ENCODE data around the gene RREB1. TPM values are rescaled to one million over a fixed set of nuclear protein-coding genes. Genes with fewer than 3 reads are reported as not detected.

RREB1 gene
- total RNA-seq, 1 experiment from 2014 or later, result 51.1 TPM

GRCh38 chr6:7290079-7290478 lies 182.3 kb downstream of the RREB1 start:
- no peaks in the 10 kb centered on the region for H3K27me3 Mint-ChIP-seq (ENCODE audit: insufficient read depth, unreplicated experiment)
- BruUV-seq (replicated peaks), result no TSS peak
- Histone ChIP-seq H3K4me3 (ENCODE audit: low read depth, low read length) (no peak overlapping the region), H3K27me3 (replicated peaks; ENCODE audit: control insufficient read depth, insufficient read depth, low read length) (no peaks in the 10 kb centered on the region), H3K36me3 (ENCODE audit: control insufficient read depth, insufficient read depth, low read length) (no peaks in the 10 kb centered on the region), H3K4me1 (no peaks in the 10 kb centered on the region), H3K9me3 (no peaks in the 10 kb centered on the region)
- DNase-seq, result no peak
- CTCF ChIA-PET, result no interaction called here
- POLR2A ChIA-PET, result no interaction called here
- TF ChIP-seq CTCF (IDR thresholded peaks at IDR 0.05; ENCODE audit: insufficient read depth in 1 of 2, low read depth in 1 of 2, low read length in 1 of 2, severe bottlenecking in 1 of 2, unreplicated experiment in 1 of 2), result no peak
- no peaks in the 10 kb centered on the region for H3K4me1 Mint-ChIP-seq (ENCODE audit: low read depth, unreplicated experiment)
- H3K27ac Mint-ChIP-seq (ENCODE audit: unreplicated experiment), result no peak overlapping the region
- peaks cover 62% of the 10 kb centered on the region for H3K36me3 Mint-ChIP-seq (ENCODE audit: insufficient read depth, unreplicated experiment)
- intact Hi-C loops (cut with micrococcal nuclease; ENCODE audit: unreplicated experiment), result no loop called here
- no peak overlapping the region for H3K4me3 Mint-ChIP-seq (ENCODE audit: unreplicated experiment)
- no peaks in the 10 kb centered on the region for H3K9me3 Mint-ChIP-seq (ENCODE audit: unreplicated experiment)

GRCh38 chr6:7292596-7293255 lies 185.0 kb downstream of the RREB1 start:
- POLR2A ChIA-PET, result no interaction called here
- intact Hi-C loops (cut with micrococcal nuclease; ENCODE audit: unreplicated experiment), result no loop called here
- no peak overlapping the region for H3K4me3 ChIP-seq (ENCODE audit: low read depth, low read length)
- Mint-ChIP-seq H3K4me3 (ENCODE audit: unreplicated experiment) (no peak overlapping the region), H3K27ac (ENCODE audit: unreplicated experiment) (no peak overlapping the region), H3K4me1 (ENCODE audit: low read depth, unreplicated experiment) (no peaks in the 10 kb centered on the region), H3K9me3 (ENCODE audit: unreplicated experiment) (no peaks in the 10 kb centered on the region), H3K27me3 (ENCODE audit: insufficient read depth, unreplicated experiment) (no peaks in the 10 kb centered on the region), H3K36me3 (ENCODE audit: insufficient read depth, unreplicated experiment) (peaks cover 56% of the 10 kb centered on the region)
- no peak for DNase-seq
- H3K36me3 ChIP-seq (ENCODE audit: control insufficient read depth, insufficient read depth, low read length), result no peaks in the 10 kb centered on the region
- no peaks in the 10 kb centered on the region for H3K27me3 ChIP-seq (replicated peaks; ENCODE audit: control insufficient read depth, insufficient read depth, low read length)
- CTCF ChIA-PET, result no interaction called here
- no peaks in the 10 kb centered on the region for H3K9me3 ChIP-seq
- H3K4me1 ChIP-seq, result no peaks in the 10 kb centered on the region
- BruUV-seq (replicated peaks), result no TSS peak
- TF ChIP-seq CTCF (IDR thresholded peaks at IDR 0.05; ENCODE audit: insufficient read depth in 1 of 2, low read depth in 1 of 2, low read length in 1 of 2, severe bottlenecking in 1 of 2, unreplicated experiment in 1 of 2), result no peak

- Mint-ChIP-seq H3K4me3 (ENCODE audit: unreplicated experiment) (no peak overlapping the region), H3K4me1 (ENCODE audit: low read depth, unreplicated experiment) (peaks cover under 1% of the 10 kb centered on the region), H3K27me3 (ENCODE audit: insufficient read depth, unreplicated experiment) (no peaks in the 10 kb centered on the region), H3K36me3 (ENCODE audit: insufficient read depth, unreplicated experiment) (peaks cover 62% of the 10 kb centered on the region), H3K9me3 (ENCODE audit: unreplicated experiment) (no peaks in the 10 kb centered on the region), H3K27ac (ENCODE audit: unreplicated experiment) (no peak overlapping the region)
- no TSS peak for BruUV-seq (replicated peaks)
- CTCF ChIA-PET, result no interaction called here
- Histone ChIP-seq H3K36me3 (ENCODE audit: control insufficient read depth, insufficient read depth, low read length) (peaks cover 1% of the 10 kb centered on the region; the same call in 1 of the 2 replicates), H3K4me1 (no peaks in the 10 kb centered on the region), H3K9me3 (no peaks in the 10 kb centered on the region), H3K4me3 (ENCODE audit: low read depth, low read length) (no peak overlapping the region), H3K27me3 (replicated peaks; ENCODE audit: control insufficient read depth, insufficient read depth, low read length) (no peaks in the 10 kb centered on the region)
- POLR2A ChIA-PET, result no interaction called here
- intact Hi-C loops (cut with micrococcal nuclease; ENCODE audit: unreplicated experiment), result no loop called here
- DNase-seq, result no peak
- TF ChIP-seq CTCF (IDR thresholded peaks at IDR 0.05; ENCODE audit: insufficient read depth in 1 of 2, low read depth in 1 of 2, low read length in 1 of 2, severe bottlenecking in 1 of 2, unreplicated experiment in 1 of 2), result no peak
These were observed 188.2 kb downstream of the RREB1 start for GRCh38 chr6:7295916-7296315.

All from Caco-2 (cell line).